NCI-H1694 (cell line): ENCODE measurements around the gene CHST15.
"Not testable (repeated sequence)": the region's sequence is repeated elsewhere in the genome, so short reads cannot be mapped to it uniquely, and the experiment has no call there.

Experiments
- DNase-seq: peaks from one replicate; lab custom pipeline; 2025; lab: John Stamatoyannopoulos, UW

Gene CHST15

GRCh38 chr10:124124123-124124768, 30.8 kb upstream of the CHST15 start:
- DNase-seq = no peak

GRCh38 chr10:124123156-124123555, 29.8 kb upstream of the CHST15 start:
- DNase-seq = no peak

GRCh38 chr10:124122211-124122610, 28.8 kb upstream of the CHST15 start:
- DNase-seq = no peak

- DNase-seq = no peak
Measured at GRCh38 chr10:124120410-124121061, 27.1 kb upstream of the CHST15 start.

GRCh38 chr10:124119946-124120345, 26.5 kb upstream of the CHST15 start:
- no peak for DNase-seq

- no peak for DNase-seq
Measured at GRCh38 chr10:124119216-124119615, 25.8 kb upstream of the CHST15 start.

GRCh38 chr10:124117833-124118232, 24.4 kb upstream of the CHST15 start:
- DNase-seq = no peak

- DNase-seq = no peak
Measured at GRCh38 chr10:124117511-124117785, 24.1 kb upstream of the CHST15 start.

GRCh38 chr10:124116771-124117510, 23.5 kb upstream of the CHST15 start:
- DNase-seq = no peak

GRCh38 chr10:124114696-124115095, 21.3 kb upstream of the CHST15 start:
- DNase-seq = no peak

GRCh38 chr10:124112891-124113580, 19.6 kb upstream of the CHST15 start:
- DNase-seq = no peak

- no peak for DNase-seq
Measured at GRCh38 chr10:124110882-124111281, 17.5 kb upstream of the CHST15 start.

- DNase-seq = no peak
Measured at GRCh38 chr10:124109261-124109660, 15.9 kb upstream of the CHST15 start.

GRCh38 chr10:124107072-124107471, 13.7 kb upstream of the CHST15 start:
- DNase-seq = no peak

- no peak for DNase-seq
Measured at GRCh38 chr10:124106241-124106879, 13.0 kb upstream of the CHST15 start.

GRCh38 chr10:124105594-124105993, 12.2 kb upstream of the CHST15 start:
- DNase-seq = no peak

GRCh38 chr10:124105045-124105444, 11.6 kb upstream of the CHST15 start:
- no peak for DNase-seq

GRCh38 chr10:124104011-124104627, 10.7 kb upstream of the CHST15 start:
- no peak for DNase-seq

- no peak for DNase-seq
Measured at GRCh38 chr10:124101351-124101750, 8.0 kb upstream of the CHST15 start.

GRCh38 chr10:124100651-124101050, 7.3 kb upstream of the CHST15 start:
- not testable (repeated sequence) for DNase-seq

GRCh38 chr10:124100124-124100523, 6.7 kb upstream of the CHST15 start:
- no peak for DNase-seq

GRCh38 chr10:124099604-124100003, 6.2 kb upstream of the CHST15 start:
- DNase-seq = no peak
